GM20431 (cell line): ENCODE measurements around the gene LSM4.
"Not testable (repeated sequence)": the region's sequence is repeated elsewhere in the genome, so short reads cannot be mapped to it uniquely, and the experiment has no call there.

Experiments
- in situ Hi-C: fragments of 300-500 bp; cut with MseI, MboI; formaldehyde crosslinking; loops from one replicate; pipeline ENCODE4 v1.15.0; 2020; ENCODE audit warnings: low sequenced_read_pairs; ENCODE audit not compliant: unreplicated experiment

The LSM4 gene

GRCh38 chr19:18322759-18323460 is at the start of gene LSM4:
Gene LSM4 (minus strand): TSS chr19:18323076. CDS start chr19:18323020, 56 bp downstream.
- in situ Hi-C loops, result loop anchor here (10.0 kb wide), 1 partner anchor 48 kb away; the partner anchor contains the start of gene IQCN

DNA sequence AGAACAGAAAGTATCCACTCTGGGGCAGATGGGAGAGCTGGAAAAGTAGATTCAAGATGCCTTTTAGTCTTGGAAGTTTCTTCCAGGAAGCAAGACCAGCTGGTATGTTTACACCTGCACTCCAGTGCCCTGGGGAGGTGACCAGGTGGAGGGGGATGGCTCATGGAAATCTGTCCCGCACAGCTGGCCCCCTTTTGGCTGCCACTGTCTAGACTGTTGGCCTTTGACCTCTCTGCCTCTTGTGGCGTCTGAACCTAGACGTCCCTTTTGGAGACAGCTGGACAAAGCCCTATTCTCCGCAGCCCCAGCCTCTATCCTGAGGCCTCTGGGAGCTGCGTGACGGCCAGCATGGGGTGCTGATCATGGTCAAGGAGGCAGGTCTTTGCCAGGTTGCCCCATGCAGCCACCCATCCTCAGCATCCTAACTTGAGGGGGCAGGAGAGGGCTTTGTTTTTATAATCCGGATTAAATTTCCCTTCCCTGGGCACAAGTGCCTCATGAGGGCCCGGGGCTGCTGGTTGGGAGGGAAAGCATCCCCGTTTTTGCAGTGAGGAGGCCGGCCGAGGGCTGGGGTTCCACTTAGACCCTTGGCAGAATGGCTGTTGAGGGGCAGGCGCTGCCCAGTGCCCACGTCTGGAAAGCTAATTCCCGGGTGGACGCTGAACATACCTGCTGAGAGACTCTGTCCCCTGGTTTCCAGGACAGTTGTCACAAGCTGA is 45.8 kb upstream of the LSM4 start:
- in situ Hi-C loops, result no loop called here

- in situ Hi-C loops, result no loop called here
Measured at GRCh38 chr19:18366021-18366435, 43.2 kb upstream of the LSM4 start.

- in situ Hi-C loops, result no loop called here
Measured at GRCh38 chr19:18364826-18365528, 42.1 kb upstream of the LSM4 start.

GRCh38 chr19:18364277-18364825 is 41.5 kb upstream of the LSM4 start:
- in situ Hi-C loops, result not testable (repeated sequence)

GRCh38 chr19:18363787-18364186 is 40.9 kb upstream of the LSM4 start:
- in situ Hi-C loops, result no loop called here

- in situ Hi-C loops, result no loop called here
Measured at GRCh38 chr19:18362934-18363542, 40.2 kb upstream of the LSM4 start.

GRCh38 chr19:18361646-18362045 is 38.8 kb upstream of the LSM4 start:
- in situ Hi-C loops, result no loop called here

GRCh38 chr19:18357041-18357440 is 34.2 kb upstream of the LSM4 start:
- in situ Hi-C loops, result no loop called here

DNA sequence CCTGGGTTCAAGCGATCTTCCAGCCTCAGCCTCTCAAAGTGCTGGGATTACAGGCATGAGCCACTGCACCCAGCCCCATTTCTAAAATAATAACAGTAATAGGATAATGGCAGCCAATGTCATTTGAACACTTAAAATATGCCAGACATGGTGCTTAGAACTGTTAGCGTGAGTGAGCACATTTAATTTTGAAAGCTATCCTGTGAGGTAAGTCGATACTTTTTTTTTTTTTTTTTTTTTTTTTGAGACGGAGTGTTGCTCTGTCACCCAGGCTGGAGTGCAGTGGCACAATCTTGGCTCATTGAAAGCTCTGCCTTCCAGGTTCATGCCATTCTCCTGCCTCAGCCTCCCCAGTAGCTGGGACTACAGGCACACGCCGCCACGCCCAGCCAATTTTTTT is 31.9 kb upstream of the LSM4 start:
- in situ Hi-C loops, result not testable (repeated sequence)

- in situ Hi-C loops, result no loop called here
Measured at GRCh38 chr19:18353378-18354005, 30.6 kb upstream of the LSM4 start.

DNA sequence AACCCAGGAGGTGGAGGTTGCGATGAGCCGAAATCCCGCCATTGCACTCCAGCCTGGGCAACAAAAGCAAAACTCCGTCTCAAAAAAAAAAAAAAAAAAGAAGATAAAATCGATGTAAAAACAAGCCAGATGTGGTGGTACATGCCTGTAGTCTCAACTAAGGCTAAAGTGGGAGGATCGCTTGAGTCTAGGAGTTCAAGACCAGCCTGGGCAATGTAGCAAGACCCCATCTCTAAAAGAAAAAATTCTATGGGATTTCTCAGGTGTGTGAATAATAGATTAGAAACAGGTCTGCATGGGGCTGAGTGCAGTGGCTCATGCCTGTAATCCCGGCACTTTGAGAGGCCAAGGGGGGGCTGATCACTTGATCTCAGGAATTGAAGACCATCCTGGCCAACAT is 28.7 kb upstream of the LSM4 start:
- in situ Hi-C loops, result no loop called here

- in situ Hi-C loops, result no loop called here
Measured at GRCh38 chr19:18350490-18350889, 27.6 kb upstream of the LSM4 start.

GRCh38 chr19:18349524-18350128 is 26.8 kb upstream of the LSM4 start:
- in situ Hi-C loops, result loop anchor here (10.0 kb wide), 1 partner anchor 65 kb away; the partner anchor contains the start of gene SSBP4

- in situ Hi-C loops, result loop anchor here (10.0 kb wide), 1 partner anchor 66 kb away; the partner anchor contains the start of gene SSBP4
Measured at GRCh38 chr19:18348818-18349339, 26.0 kb upstream of the LSM4 start.

DNA sequence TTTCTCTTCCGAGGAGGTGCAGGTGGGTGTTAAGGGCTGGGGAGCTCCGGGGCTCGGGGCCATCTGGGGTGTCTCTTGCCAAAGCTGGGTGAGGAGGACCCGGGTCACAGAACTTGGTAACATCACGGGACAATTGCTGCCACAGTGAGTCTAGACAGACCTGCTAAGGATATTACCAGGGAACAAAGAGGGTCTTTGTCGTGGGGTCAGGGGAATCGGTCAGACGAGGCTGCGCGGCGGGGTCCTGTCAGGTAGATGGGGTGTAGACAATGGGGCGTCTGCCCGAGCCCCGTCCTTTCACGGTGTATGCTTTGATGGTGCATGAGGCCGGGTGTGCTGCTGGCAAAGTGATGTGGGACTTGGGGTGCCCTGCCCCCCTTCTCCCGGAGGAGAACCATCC is 25.3 kb upstream of the LSM4 start:
- in situ Hi-C loops, result loop anchor here (10.0 kb wide), 1 partner anchor 67 kb away; the partner anchor contains the start of gene SSBP4

GRCh38 chr19:18346091-18346490 is 23.2 kb upstream of the LSM4 start:
- in situ Hi-C loops, result loop anchor here (10.0 kb wide), 1 partner anchor 69 kb away; the partner anchor contains the start of gene SSBP4

DNA sequence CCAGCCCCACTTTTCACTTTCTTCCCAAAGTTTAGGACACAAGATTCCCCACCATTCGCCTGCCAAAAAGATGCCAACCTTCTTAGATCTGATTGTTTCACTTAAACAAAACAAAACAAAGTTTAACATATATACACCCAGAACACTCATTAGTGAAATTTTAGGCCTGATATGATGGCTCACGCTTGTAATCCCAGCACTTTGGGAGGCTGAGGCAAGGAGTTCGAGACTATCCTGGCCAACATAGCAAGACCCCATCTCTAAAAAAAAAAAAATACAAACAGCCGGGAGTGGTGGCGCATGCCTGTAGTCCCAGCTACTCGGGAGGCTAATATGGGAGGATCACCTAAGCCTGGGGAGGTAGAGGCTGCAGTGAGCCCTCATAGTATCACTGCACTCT is 22.4 kb upstream of the LSM4 start:
- in situ Hi-C loops, result loop anchor here (10.0 kb wide), 1 partner anchor 70 kb away; the partner anchor contains the start of gene SSBP4

DNA sequence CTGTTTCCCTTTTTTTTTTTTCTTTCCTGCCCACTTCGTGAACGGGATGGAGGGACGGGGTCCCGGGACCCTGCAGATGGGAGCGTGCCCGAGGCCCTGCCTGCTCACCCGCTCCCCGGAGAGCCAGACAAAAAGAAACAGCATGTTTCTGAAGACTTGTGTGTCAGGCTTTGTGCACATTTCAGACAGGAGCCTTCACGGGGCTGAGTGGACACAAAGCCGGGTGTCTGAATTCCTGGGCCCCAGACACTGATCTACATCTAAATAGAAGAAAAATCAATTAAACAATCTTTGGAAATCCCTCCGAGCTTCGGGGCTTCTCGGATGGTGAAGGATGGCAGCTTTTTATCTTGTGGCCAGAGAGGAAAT is 21.7 kb upstream of the LSM4 start:
- in situ Hi-C loops, result loop anchor here (10.0 kb wide), 1 partner anchor 70 kb away; the partner anchor contains the start of gene SSBP4
